ENCODE measurements around the gene A4GNT.

The A4GNT gene

DNA sequence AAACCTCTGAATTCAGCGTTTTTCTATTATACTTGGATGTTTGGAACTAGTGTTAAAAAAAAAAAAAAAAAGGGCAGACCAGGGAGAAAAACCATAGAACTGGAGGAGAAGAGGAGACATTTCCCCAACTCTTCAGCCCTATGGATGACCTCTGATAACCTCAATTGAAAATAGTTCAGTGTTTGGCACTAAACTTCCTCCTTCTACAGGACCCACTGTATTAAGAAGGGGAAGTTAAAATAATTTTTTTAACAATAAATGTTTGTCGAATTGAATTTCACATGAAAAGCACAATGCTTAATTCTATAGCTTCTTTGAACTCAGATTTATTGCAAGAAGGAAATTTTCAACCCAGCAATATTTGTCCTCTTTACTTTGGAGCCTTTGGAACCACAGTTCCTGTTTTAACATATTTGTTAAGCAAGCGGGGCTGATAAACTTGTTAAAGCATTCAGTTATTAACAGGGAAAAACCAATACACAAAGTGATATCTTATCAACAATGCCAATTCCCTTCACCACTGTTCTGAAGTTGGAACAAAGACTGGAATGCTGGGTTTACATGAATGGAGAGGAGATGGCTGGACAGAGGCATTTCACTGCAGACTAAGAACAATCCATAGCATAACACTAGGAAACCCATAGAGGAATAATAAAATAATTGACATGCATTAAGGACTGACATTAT, 3.1 kb upstream of the A4GNT start:
- DNase-seq (ENCODE audit: low spot score): no peak
- TF ChIP-seq, protein P1, sequence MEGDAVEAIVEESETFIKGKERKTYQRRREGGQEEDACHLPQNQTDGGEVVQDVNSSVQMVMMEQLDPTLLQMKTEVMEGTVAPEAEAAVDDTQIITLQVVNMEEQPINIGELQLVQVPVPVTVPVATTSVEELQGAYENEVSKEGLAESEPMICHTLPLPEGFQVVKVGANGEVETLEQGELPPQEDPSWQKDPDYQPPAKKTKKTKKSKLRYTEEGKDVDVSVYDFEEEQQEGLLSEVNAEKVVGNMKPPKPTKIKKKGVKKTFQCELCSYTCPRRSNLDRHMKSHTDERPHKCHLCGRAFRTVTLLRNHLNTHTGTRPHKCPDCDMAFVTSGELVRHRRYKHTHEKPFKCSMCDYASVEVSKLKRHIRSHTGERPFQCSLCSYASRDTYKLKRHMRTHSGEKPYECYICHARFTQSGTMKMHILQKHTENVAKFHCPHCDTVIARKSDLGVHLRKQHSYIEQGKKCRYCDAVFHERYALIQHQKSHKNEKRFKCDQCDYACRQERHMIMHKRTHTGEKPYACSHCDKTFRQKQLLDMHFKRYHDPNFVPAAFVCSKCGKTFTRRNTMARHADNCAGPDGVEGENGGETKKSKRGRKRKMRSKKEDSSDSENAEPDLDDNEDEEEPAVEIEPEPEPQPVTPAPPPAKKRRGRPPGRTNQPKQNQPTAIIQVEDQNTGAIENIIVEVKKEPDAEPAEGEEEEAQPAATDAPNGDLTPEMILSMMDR (IDR thresholded peaks at IDR 0.05; ENCODE audit: extremely low read depth, missing control alignments): no peak

DNA sequence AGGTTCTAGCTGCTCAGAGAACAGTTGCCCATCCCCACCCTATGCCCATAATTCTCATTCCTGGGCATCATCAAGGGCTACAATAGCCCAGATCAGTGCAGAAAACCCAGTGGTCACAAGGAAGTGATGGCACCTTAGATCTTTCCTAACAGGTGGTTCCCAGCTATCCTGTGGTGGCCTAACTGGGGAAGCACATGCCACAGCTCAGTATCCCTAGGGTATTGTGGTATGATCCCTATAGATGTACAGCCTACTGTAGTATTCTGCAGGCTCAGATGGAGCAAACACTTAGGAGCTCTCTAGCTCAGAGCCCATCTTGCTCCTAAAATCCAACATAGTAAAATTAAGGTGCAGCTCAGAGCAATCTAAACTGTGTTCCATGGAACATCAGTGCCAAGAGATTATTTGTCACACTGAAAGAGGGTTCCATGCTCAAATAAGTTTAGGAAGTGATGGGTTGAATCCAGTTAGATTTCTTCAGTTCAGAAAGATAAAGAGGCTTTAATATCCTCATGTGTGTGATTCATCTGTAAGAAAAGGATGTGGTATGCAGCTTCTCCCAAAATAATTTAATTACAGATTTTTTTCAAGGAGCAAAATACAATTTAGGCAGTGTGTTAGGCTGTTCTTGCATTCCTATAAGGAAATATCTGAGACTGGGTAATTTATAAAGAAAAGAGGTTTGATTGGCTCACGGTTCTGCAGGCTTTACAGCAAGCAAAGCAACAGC, 4.4 kb downstream of the A4GNT start:
- DNase-seq (ENCODE audit: low spot score): no peak
- TF ChIP-seq, protein P1 (IDR thresholded peaks at IDR 0.05; ENCODE audit: extremely low read depth, missing control alignments): no peak

DNA sequence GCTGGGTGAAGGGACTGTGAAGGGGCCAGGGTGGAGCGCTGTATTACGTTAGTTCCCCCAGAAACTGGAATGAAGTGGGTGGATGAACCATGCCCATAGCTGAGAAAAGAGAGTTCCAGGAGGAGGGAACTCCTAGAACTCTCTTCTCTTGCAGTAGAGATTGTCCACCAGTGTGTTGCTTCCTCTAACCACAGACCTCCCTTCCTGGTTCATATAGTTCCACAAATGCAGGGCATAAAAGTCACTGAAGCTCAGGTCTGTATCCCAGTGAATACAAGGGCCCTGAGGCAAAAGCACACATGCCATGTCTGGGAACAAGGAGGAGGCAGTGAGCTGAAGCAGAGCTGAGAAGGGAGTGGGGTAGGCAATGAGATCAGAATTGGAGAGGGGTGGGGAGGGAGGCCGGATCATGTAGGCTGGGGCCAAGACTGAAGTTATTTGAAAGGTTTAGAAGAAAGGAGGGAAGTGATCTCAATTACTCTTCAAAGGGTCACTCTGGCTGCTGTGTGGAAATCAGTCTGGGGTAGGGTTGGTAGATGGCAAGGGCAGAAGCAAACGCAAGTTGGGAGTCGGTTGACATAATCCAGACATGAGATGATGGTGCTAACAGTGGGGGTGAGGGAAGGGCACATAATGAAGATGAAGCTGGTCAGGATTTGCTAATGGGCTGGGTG, 6.5 kb downstream of the A4GNT start:
- DNase-seq (ENCODE audit: low spot score): no peak

DNA sequence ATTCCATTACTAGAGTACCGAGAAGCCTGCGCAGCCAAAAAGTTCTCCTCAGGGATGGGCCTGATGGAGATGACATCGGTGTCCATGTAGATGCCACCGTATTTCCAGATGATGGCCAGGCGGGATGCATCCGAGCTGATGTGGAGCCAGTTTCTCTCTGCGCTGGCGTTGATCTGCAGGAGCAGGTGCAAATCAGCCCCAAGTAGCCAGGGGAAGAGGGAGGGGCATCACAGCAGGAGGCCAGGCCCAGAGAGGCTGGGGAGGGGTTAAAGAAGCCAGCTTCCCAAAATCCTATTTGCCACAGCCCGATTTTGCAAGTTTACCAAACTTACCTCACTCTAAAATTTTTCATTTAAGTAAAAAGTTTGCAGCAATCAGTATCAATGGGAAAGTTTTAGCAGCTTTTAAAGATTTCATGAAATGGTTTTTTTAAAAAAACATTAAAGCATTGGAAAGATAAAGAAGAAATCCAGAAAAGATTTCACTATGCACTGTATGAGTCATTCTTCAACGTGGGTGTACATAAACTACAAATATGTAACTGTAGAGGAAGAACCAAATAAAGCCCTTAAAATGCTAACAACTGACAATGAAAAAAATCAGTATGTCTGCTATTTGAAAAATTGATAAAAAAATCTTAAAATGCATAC, 7.4 kb downstream of the A4GNT start:
- DNase-seq (ENCODE audit: low spot score): no peak
- TF ChIP-seq, protein P1 (IDR thresholded peaks at IDR 0.05; ENCODE audit: extremely low read depth, missing control alignments): no peak

More for the DNA sequence above, 6.5 kb downstream of the A4GNT start:
- TF ChIP-seq, protein P1 (IDR thresholded peaks at IDR 0.05; ENCODE audit: extremely low read depth, missing control alignments): no peak

DNA sequence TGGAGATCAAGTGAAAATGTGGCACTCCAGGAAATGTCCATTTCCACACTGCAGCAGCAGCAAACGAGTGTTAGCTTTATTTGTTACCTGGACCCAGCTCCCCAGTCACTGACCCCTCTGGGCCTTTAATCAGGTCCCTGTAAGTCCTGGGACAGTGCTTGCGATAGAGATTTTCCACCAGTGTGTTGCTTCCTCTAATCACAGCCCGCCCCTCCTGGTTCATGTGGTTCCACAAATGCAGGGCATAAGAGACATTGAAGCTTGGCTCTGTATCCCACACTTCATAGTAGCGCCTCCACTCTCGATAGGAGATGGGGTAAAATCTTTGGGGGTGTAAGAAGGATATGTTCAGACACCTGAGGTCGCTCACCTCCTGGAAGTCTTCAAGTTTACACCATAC, 8.0 kb downstream of the A4GNT start:
- TF ChIP-seq, protein P1 (IDR thresholded peaks at IDR 0.05; ENCODE audit: extremely low read depth, missing control alignments): no peak

DNA sequence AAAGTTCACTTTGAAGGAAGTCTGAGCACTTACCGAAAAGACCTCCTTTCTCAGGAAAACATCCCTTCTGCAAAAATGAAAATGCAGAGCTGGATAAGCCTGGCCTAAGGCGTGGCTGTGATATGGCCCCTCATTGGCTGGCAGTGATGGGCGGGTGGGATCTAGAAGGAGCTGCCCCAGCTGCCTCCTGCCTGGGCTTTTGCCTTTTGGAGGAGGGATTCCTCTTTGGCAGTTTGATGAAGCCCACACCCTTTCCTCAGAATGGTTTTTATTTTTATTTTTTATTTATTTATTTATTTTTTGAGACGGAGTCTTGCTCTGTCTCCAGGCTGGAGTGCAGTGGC, 12.8 kb downstream of the A4GNT start:
- TF ChIP-seq, protein P1 (IDR thresholded peaks at IDR 0.05; ENCODE audit: extremely low read depth, missing control alignments): no peak
- DNase-seq (ENCODE audit: low spot score): no peak

More for the DNA sequence above, 8.0 kb downstream of the A4GNT start:
- no peak for DNase-seq (ENCODE audit: low spot score)

All from GM20000 (cell line).